Measurements from ENCODE around the gene GLIS2. TPM values are rescaled to one million over a fixed set of nuclear protein-coding genes. Genes with fewer than 3 reads are reported as not detected.
"Not testable (repeated sequence)": the region's sequence is repeated elsewhere in the genome, so short reads cannot be mapped to it uniquely, and the experiment has no call there.

The GLIS2 gene
- total RNA-seq, 1 experiment from 2014 or later, result 0.45 TPM

GRCh38 chr16:4334724-4335495, 19.0 kb downstream of the GLIS2 start:
- DNase-seq (ENCODE audit: low spot score), result no peak

DNA sequence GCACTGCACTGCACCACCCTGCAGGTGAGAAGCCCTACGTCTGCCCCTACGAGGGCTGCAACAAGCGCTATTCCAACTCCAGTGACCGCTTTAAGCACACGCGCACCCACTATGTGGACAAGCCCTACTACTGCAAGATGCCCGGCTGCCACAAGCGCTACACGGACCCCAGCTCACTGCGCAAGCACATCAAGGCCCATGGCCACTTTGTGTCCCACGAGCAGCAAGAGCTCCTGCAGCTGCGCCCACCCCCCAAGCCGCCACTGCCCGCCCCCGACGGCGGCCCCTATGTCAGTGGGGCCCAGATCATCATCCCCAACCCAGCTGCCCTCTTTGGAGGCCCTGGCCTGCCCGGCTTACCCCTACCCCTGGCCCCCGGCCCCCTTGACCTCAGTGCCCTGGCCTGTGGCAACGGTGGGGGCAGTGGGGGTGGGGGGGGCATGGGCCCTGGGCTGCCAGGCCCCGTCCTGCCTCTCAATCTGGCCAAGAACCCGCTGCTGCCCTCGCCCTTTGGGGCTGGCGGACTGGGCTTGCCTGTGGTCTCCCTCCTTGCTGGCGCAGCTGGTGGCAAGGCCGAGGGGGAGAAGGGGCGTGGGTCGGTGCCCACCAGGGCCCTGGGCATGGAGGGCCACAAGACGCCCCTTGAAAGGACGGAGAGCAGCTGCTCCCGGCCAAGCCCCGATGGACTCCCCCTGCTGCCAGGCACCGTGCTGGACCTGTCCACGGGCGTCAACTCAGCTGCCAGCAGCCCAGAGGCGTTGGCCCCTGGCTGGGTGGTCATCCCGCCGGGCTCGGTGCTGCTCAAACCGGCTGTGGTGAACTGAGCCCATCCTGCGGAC, 21.1 kb downstream of the GLIS2 start:
- no peak for DNase-seq (ENCODE audit: low spot score)

DNA sequence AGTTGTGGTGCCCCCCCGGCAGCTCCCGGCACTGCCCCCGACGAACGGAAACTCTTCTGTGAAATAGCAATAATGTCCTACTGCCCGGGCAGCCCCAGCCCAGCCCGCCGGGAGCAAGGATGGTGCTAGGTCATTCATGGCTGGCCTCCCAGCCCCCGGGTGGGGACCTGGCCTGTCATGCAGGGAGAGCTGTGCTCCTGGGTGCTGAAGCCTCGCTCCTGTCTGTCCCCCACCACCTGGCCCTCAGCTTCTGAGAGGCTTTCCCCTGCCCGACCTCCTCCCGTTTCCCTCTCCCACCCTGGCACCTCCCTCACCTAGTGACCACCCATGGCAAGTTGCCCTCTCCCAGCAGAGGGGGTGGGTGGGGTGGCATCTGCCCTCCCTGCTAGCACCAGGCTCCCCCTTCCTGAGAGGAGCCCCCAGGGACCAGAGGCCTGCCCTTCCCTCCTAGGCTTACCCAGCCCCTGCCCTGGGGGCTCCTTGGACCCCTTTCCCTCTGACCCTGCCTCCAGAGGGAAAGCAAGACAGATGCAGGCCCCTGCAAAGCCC, 21.7 kb downstream of the GLIS2 start:
- no peak for DNase-seq (ENCODE audit: low spot score)

GRCh38 chr16:4338125-4338582, 22.3 kb downstream of the GLIS2 start:
- no peak for DNase-seq (ENCODE audit: low spot score)

DNA sequence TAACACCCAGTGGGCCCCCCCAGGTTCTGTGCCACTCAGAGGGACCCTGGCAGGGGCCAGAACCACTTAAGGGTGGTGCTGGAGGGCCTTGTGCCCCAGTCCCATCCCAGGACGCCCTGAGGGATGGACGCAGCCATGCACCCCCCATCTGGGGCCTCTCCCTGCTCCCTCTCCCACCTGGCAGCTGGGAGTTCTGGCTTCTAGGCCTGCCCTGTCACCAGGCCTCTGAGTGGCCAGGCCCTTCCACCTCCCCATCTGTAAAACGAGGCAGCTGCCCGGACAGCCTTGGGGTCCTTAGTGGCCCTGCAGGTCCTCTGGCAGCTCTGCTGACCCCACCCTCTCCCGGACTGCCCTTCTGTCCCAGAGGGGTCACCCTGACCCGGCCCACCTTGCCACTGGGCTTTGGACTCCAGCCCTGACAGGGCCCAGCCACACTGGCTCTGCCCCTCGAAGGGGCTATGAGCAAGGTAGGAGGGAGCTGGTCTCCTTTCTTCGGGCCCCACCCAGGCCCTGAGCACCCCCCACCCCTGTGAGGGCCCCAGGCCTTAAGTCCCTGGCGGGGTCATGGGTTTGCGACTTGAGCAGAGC, 22.9 kb downstream of the GLIS2 start:
- DNase-seq (ENCODE audit: low spot score), result no peak

DNA sequence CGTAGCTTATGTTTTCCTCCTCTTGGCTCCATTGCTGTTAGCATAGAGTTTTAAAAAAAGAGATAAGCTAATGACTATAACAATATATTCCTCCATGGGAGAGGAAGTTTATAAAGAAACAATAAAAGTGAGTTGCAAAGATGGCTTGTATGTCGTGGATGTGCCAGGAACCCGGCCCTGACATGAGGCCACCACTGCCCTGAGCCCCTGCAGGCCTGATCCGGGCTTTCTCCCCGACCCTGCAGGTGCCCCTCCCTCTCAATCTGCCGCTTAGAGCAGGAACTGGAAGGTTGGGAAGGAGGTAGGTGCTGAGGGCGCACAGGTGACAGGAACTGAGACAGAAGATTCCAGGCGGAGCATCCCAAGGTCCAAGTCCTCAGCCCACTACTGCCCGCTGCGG, 23.6 kb downstream of the GLIS2 start:
- no peak for DNase-seq (ENCODE audit: low spot score)

GRCh38 chr16:4339909-4340308, 24.0 kb downstream of the GLIS2 start:
- no peak for DNase-seq (ENCODE audit: low spot score)

DNA sequence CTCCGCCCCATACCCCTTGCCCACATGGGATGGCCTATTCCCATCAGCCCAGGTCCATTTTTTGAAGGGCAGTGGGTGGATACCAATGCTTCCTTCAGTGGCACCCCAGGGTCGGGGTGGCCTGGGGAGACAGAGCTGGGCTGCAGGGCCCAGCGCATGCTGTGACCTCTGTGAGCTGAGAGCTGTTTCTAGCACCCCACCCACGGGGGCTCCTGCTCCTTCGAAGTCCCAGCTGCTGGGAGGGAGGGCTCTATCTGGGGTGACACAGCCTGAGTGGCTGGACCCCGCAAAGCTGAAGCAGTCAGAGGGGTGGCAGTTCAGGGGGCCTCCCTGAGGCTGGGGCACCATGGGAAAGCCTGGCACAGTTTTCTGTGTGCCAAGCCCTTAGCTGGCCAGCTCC, 24.6 kb downstream of the GLIS2 start:
- DNase-seq (ENCODE audit: low spot score), result no peak

DNA sequence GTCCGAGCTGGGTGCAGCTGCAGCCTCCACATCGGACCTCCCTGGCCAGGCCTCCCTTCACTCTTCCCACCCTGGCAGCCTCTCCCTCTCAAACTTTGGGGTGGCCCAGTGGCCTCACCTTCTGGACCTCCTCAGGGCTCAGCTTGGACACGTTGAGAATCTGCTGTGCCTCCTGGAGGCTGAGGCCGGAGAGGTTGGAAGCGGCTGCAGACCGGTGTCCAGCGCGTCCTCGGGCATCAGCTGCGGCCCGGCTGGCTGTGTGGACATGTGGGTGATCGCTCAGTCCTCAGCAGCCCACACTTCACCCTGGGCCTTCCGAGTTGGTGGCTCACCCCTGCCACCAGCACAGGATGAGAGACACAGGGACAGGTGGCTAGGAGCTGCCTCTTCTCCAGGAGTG, 25.4 kb downstream of the GLIS2 start:
- no peak for DNase-seq (ENCODE audit: low spot score)

GRCh38 chr16:4342866-4343744, 27.2 kb downstream of the GLIS2 start:
- DNase-seq (ENCODE audit: low spot score), result no peak

DNA sequence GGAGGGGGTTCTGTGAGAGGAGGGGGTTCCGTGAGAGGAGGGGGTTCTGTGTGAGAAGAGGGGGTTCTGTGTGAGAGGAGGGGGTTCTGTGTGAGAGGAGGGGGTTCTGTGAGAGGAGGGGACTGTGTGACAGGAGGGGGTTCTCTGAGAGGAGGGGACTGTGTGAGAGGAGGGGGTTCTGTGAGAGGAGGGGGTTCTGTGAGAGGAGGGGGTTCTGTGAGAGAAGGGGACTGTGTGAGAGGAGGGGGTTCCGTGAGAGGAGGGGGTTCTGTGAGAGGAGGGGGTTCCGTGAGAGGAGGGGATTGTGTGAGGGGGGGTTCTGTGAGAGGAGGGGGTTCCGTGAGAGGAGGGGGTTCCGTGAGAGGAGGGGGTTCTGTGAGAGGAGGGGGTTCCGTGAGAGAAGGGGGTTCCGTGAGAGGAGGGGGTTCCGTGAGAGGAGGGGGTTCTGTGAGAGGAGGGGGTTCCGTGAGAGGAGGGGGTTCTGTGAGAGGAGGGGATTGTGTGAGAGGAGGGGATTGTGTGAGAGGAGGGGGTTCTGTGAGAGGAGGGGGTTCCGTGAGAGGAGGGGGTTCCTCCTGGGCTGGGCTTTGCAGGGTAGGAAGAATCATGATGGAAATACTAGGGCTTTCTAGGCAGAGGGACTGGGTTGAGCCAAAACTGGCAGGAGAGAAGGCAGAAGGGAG, 28.6 kb downstream of the GLIS2 start:
- not testable (repeated sequence) for DNase-seq (ENCODE audit: low spot score)

GRCh38 chr16:4344983-4345835, 29.3 kb downstream of the GLIS2 start:
- no peak for DNase-seq (ENCODE audit: low spot score)

DNA sequence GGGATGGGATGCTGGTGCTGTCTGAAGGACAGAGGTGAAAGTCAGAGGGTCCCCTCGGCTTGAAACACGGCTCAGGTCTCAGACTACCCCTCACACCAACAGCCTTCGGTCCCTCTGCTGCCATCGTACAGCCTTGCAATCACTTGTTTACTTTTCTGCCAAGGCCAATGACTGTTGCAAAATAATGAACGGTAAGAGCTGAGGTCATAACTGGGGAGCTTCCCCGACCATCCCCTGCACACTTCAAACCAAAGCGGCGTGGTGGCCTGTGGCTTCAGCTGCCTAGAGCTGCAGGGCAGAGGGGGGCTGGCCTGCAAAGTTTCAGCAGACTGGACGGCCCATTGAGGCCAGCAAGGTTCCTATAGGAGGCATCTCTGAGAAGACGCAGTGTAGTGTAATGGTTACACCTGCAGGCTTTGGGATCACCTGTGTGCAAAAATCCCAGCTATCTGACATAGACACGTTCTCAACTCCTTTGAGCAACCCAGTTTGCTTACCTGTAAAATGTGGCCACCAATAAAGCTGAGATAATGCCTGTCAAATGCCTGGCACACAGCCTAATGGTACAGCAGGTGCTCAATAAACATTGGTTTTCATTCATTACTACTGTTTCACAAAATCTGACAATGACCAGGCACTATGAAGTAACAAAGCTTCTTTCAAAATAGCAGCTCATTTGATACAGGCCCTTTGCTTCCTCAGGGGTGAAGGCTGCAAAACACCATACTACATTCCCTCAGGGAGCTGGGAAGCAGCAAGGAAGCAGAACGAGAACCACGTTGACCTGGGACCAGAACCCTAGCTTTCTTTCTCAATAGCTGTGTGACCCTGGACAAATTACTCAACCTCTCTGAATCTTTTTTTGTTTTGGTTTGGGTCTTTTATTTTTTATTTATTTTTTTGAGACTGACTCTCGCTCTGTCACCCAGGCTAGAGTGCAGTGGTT, 30.2 kb downstream of the GLIS2 start:
- DNase-seq (ENCODE audit: low spot score), result no peak

DNA sequence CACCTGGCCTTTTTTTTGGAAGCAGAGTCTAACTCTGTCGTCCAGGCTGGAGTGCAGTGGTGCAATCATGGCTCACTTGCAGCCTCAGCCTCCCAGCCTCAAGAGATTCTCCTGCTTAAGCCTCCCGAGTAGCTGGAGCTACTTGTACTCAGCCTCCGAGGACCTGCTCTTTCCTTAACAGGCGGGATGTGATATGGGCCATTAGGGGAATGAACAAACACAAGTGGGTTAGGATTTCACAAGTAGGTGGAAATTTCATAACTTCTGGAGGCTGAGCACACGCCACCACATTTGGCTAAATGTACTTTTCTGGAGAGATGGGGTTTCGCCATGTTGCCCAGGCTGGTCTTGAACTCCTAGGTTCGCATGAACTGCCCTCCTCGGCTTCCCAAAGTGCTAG, 31.1 kb downstream of the GLIS2 start:
- no peak for DNase-seq (ENCODE audit: low spot score)

GRCh38 chr16:4347765-4348509, 32.1 kb downstream of the GLIS2 start:
- DNase-seq (ENCODE audit: low spot score), result no peak

DNA sequence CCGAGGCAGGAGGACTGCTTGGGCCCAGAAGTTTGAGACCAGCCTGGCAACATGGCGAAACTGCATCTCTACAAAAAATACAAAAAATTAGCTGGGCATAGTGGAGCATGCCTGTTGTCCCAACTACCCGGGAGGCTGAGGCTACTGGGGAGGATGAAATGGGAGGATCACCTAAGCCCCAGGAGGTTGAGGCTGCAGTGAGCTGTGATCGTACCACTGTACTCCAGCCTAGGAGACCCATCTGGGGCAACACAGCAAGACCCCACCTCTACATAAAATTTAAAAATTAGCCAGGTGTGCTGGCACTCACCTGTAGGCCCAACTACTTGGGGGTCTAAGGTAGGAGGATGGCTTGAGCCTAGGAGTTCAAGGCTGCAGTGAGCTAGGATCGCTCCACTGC, 33.5 kb downstream of the GLIS2 start:
- DNase-seq (ENCODE audit: low spot score), result no peak

GRCh38 chr16:4350365-4350786, 34.5 kb downstream of the GLIS2 start:
- DNase-seq (ENCODE audit: low spot score), result no peak
